ENCODE data around the gene CACNA1C.

The CACNA1C gene

DNA sequence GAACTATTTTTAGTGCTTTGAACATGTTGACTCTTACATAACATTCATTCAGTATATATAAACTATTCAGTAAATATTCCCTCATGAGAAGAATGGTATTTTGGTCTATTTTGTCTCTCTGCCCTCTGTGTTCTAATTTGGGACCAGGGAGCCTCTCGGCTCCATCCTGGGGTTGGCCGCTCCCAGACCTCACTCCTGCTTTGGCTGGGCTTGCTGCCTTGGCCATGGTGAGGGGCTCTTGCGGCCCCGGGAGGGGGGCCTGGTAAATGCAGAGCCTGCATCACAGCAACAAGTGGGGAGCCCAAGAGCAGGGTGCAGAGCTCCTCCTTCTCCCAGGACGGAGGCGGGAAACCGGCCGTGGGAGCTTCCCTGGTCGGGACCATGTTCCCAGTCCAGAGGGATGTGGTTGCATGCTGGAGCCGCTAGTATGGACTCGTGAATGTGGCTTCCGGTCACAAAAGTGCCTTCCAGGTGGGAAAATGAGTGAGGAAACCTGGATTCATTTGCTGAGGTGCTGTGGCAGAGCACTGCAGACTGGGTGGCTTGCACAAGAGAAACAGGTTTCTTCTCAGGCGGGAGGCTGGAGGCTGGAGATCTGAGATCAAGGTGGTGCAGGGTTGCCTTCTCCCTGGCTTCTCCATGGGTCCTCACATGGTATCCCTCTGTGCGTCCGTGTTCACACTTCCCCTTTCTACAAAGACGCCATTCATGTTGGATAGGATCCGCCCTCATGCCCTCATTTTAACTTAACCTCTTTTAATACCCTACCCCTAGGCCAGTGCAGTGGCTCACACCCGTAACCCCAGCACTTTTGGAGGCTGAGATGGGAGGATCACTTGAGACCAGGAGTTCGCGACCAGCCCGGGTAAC lies 250.2 kb downstream of the CACNA1C start:
- peaks cover 0 to 5% of the 10 kb centered on the region in 2 donors for H3K4me1 ChIP-seq (ENCODE audit: control insufficient read depth in 1 of 2, insufficient read depth in 2 of 2, low read length in 2 of 2)
- H3K4me3 ChIP-seq (ENCODE audit: low read depth in 1 of 2, low read length in 2 of 2), result no peak overlapping the region
- no peaks in the 10 kb centered on the region for H3K27me3 ChIP-seq (ENCODE audit: control insufficient read depth in 1 of 2, insufficient read depth in 2 of 2, low read length in 2 of 2)
- no peaks in the 10 kb centered on the region for H3K9me3 ChIP-seq (ENCODE audit: control insufficient read depth in 1 of 2, low read length in 2 of 2)
- H3K36me3 ChIP-seq (ENCODE audit: control insufficient read depth in 1 of 2, insufficient read depth in 2 of 2, low read length in 2 of 2), result no peaks in the 10 kb centered on the region
- H3K9ac ChIP-seq (ENCODE audit: low read depth in 1 of 2, low read length in 2 of 2), result no peak overlapping the region
- no peak overlapping the region for H3K27ac ChIP-seq (ENCODE audit: low read depth, low read length)

DNA sequence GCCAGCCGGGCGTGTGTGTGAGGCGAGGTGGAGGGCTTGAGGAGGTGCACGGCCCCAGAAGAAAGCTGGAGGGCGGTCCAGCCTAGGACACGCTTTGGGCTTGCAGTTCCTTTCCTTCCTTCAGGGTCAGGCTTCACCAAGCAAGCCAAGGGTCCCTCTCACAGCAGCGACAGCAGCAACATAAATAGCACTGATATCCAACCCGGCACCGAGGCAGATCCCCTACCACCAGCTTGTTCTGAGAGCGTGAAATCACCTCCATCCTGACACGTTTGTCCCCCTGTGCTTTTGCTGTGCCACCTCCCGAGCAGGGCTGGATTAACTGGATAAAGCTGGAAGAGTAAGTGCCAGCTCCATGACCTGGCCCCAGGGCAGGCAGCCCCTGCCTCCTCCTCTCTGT lies 251.4 kb downstream of the CACNA1C start:
- no peaks in the 10 kb centered on the region for H3K27me3 ChIP-seq (ENCODE audit: control insufficient read depth in 1 of 2, insufficient read depth in 2 of 2, low read length in 2 of 2)
- no peak overlapping the region for H3K27ac ChIP-seq (ENCODE audit: low read depth, low read length)
- H3K4me1 ChIP-seq (ENCODE audit: control insufficient read depth in 1 of 2, insufficient read depth in 2 of 2, low read length in 2 of 2), result peaks cover 0 to 5% of the 10 kb centered on the region in 2 donors
- no peak overlapping the region for H3K9ac ChIP-seq (ENCODE audit: low read depth in 1 of 2, low read length in 2 of 2)
- H3K36me3 ChIP-seq (ENCODE audit: control insufficient read depth in 1 of 2, insufficient read depth in 2 of 2, low read length in 2 of 2), result no peaks in the 10 kb centered on the region
- H3K9me3 ChIP-seq (ENCODE audit: control insufficient read depth in 1 of 2, low read length in 2 of 2), result no peaks in the 10 kb centered on the region
- H3K4me3 ChIP-seq (ENCODE audit: low read depth in 1 of 2, low read length in 2 of 2), result no peak overlapping the region

DNA sequence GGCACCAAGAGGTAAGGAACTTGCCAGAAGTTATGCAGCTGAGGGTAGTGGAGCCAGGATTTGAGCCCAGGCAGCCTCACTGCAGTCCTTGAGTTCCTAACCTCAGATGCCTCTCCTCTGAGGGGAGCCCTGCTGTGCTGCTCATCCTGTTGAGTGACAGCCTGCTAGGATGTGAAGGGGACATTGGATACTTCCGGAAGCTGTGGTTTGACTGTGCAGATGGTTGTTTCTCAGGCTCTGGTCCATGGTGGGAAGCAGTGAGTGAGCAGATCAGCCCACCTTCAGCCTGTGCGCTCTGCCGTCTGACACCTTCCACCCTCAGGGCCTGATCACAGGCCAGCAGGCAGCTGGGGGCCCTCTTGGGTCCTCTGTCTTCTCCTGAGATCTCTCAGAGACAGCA lies 253.2 kb downstream of the CACNA1C start:
- H3K9me3 ChIP-seq (ENCODE audit: control insufficient read depth in 1 of 2, low read length in 2 of 2), result no peaks in the 10 kb centered on the region
- H3K4me1 ChIP-seq (ENCODE audit: control insufficient read depth in 1 of 2, insufficient read depth in 2 of 2, low read length in 2 of 2), result peaks cover 0 to 5% of the 10 kb centered on the region in 2 donors
- no peak overlapping the region for H3K9ac ChIP-seq (ENCODE audit: low read depth in 1 of 2, low read length in 2 of 2)
- H3K27me3 ChIP-seq (ENCODE audit: control insufficient read depth in 1 of 2, insufficient read depth in 2 of 2, low read length in 2 of 2), result no peaks in the 10 kb centered on the region
- no peaks in the 10 kb centered on the region for H3K36me3 ChIP-seq (ENCODE audit: control insufficient read depth in 1 of 2, insufficient read depth in 2 of 2, low read length in 2 of 2)
- no peak overlapping the region for H3K27ac ChIP-seq (ENCODE audit: low read depth, low read length)
- H3K4me3 ChIP-seq (ENCODE audit: low read depth in 1 of 2, low read length in 2 of 2), result no peak overlapping the region

DNA sequence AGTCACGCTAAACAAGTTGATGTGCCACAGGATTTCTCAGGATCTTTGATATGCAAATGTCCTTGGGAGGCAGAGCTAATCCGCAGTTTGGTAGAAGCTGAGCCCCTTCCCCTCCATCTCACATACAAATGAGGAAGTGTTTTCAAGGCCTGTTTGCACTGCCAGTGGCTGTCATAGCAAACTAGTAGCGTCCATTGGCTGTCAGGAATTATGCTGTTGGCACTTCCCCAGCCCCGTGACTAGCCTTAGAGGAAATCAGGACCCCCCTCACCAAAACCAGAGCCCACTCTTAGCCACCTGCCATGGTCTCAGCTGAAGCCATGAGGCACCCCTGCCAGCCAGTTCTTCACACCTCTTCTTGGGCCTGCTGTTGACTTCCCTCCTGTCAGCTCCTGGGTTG lies 253.9 kb downstream of the CACNA1C start:
- no peak overlapping the region for H3K27ac ChIP-seq (ENCODE audit: low read depth, low read length)

DNA sequence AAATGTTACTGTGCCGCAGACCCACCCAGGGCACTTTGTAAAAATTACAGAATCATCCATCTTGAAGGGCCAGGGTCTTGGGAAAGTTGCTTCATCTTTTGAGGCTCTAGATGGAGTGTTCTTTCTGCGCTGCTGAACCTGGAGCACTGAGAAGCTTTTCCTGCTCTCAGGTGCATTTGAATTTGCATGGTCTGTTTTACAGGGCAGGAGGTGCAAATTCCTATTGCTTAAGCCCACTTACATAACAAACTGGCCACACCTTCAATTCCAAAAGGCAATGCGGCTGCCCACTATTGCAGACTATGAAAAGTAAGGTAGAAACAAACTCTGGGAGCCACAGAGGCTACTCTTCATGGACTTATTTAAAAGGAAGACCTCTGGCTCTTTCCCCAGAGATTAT lies 254.8 kb downstream of the CACNA1C start:
- no peak overlapping the region for H3K9ac ChIP-seq (ENCODE audit: low read depth in 1 of 2, low read length in 2 of 2)

More for the DNA sequence above, 253.9 kb downstream of the CACNA1C start:
- Histone ChIP-seq H3K9me3 (ENCODE audit: control insufficient read depth in 1 of 2, low read length in 2 of 2) (no peaks in the 10 kb centered on the region), H3K4me1 (ENCODE audit: control insufficient read depth in 1 of 2, insufficient read depth in 2 of 2, low read length in 2 of 2) (peaks cover 0 to 5% of the 10 kb centered on the region in 2 donors), H3K9ac (ENCODE audit: low read depth in 1 of 2, low read length in 2 of 2) (no peak overlapping the region), H3K36me3 (ENCODE audit: control insufficient read depth in 1 of 2, insufficient read depth in 2 of 2, low read length in 2 of 2) (no peaks in the 10 kb centered on the region), H3K27me3 (ENCODE audit: control insufficient read depth in 1 of 2, insufficient read depth in 2 of 2, low read length in 2 of 2) (no peaks in the 10 kb centered on the region), H3K4me3 (ENCODE audit: low read depth in 1 of 2, low read length in 2 of 2) (no peak overlapping the region)

DNA sequence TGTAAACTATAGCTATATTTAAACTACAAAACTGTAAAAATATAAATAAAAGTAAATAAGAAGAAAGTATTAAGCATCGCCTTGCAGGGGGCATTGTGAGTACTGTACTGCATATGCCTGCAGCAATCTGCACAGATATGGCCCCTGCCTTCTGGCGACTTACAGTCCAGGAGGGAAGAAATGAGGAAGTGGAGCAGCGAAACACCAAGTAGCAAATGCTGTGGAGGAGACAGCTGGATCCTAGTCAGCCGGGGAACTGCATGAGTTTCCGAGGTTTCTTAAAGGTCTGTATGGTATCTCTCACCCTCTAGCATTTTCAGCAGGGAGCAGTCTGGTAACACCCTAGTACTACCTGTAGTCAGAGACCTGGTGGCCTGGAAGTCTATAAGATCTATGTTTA lies 256.9 kb downstream of the CACNA1C start:
- H3K9me3 ChIP-seq (ENCODE audit: control insufficient read depth in 1 of 2, low read length in 2 of 2), result no peaks in the 10 kb centered on the region
- no peak overlapping the region for H3K27ac ChIP-seq (ENCODE audit: low read depth, low read length)
- H3K4me3 ChIP-seq (ENCODE audit: low read depth in 1 of 2, low read length in 2 of 2), result no peak overlapping the region
- H3K36me3 ChIP-seq (ENCODE audit: control insufficient read depth in 1 of 2, insufficient read depth in 2 of 2, low read length in 2 of 2), result no peaks in the 10 kb centered on the region
- no peak overlapping the region for H3K9ac ChIP-seq (ENCODE audit: low read depth in 1 of 2, low read length in 2 of 2)
- H3K4me1 ChIP-seq (ENCODE audit: control insufficient read depth in 1 of 2, insufficient read depth in 2 of 2, low read length in 2 of 2), result no peaks in the 10 kb centered on the region
- no peaks in the 10 kb centered on the region for H3K27me3 ChIP-seq (ENCODE audit: control insufficient read depth in 1 of 2, insufficient read depth in 2 of 2, low read length in 2 of 2)

More for the DNA sequence above, 254.8 kb downstream of the CACNA1C start:
- H3K27ac ChIP-seq (ENCODE audit: low read depth, low read length), result no peak overlapping the region
- no peaks in the 10 kb centered on the region for H3K9me3 ChIP-seq (ENCODE audit: control insufficient read depth in 1 of 2, low read length in 2 of 2)
- H3K4me3 ChIP-seq (ENCODE audit: low read depth in 1 of 2, low read length in 2 of 2), result no peak overlapping the region
- no peaks in the 10 kb centered on the region for H3K27me3 ChIP-seq (ENCODE audit: control insufficient read depth in 1 of 2, insufficient read depth in 2 of 2, low read length in 2 of 2)
- H3K4me1 ChIP-seq (ENCODE audit: control insufficient read depth in 1 of 2, insufficient read depth in 2 of 2, low read length in 2 of 2), result no peaks in the 10 kb centered on the region
- no peaks in the 10 kb centered on the region for H3K36me3 ChIP-seq (ENCODE audit: control insufficient read depth in 1 of 2, insufficient read depth in 2 of 2, low read length in 2 of 2)

DNA sequence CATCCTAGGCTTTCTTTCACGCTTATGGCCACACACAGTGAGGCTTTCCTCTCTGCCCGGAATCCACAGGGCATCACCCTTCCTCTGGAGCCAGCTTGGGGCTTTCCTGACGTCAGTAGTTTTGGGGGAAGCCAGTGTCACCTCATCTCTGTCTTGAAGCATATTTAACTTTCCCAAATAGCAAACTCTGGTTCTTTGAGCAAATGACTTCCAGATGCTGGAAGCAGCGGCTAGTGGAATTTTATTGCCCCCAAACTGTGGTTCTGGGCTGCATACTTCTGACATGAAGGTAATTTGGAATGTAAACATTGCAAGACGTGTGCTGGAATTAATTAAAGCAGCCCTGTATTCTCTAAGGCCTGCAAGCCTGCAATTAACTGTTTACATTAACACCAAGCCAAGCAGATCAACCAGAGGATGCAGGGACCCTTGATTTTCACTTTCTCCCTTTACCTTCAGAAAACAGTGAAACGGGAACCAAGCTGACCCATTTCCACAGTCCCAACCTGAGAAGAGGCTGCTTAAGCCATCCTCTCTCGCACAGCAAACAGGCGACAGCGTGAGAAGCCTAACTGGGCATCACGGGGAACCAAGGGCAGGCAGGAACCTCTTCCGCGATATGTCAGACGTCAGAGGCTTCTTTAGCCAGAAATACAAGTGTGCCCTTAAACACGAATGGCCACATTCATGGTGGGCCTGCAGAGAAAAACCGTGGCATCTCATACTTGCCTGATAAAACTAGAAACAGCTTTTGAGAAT lies 258.4 kb downstream of the CACNA1C start:
- no peaks in the 10 kb centered on the region for H3K27me3 ChIP-seq (ENCODE audit: control insufficient read depth in 1 of 2, insufficient read depth in 2 of 2, low read length in 2 of 2)
- no peaks in the 10 kb centered on the region for H3K4me1 ChIP-seq (ENCODE audit: control insufficient read depth in 1 of 2, insufficient read depth in 2 of 2, low read length in 2 of 2)
- H3K9ac ChIP-seq (ENCODE audit: low read depth in 1 of 2, low read length in 2 of 2), result no peak overlapping the region
- no peaks in the 10 kb centered on the region for H3K9me3 ChIP-seq (ENCODE audit: control insufficient read depth in 1 of 2, low read length in 2 of 2)
- no peaks in the 10 kb centered on the region for H3K36me3 ChIP-seq (ENCODE audit: control insufficient read depth in 1 of 2, insufficient read depth in 2 of 2, low read length in 2 of 2)
- no peak overlapping the region for H3K27ac ChIP-seq (ENCODE audit: low read depth, low read length)
- no peak overlapping the region for H3K4me3 ChIP-seq (ENCODE audit: low read depth in 1 of 2, low read length in 2 of 2)

DNA sequence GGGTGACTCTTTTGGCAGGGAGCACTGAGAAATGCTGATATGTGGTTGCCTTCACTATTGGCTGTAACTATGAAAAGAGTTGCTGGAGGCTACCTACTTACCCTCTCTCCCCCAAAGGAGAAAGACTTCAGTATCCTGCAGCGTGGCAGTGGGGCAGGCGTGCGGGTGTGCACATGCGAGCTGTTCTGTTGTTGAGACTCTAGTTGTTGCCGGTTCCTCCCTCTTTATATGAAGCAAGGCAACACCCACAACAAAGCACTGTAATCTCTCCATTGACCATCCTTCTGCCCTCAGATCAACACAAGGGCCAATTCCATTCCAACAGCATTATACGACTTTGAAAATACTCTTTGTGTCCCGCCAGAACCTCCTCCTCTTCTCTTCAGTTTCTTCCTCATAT lies 259.4 kb downstream of the CACNA1C start:
- H3K4me1 ChIP-seq (ENCODE audit: control insufficient read depth in 1 of 2, insufficient read depth in 2 of 2, low read length in 2 of 2), result no peaks in the 10 kb centered on the region
- H3K4me3 ChIP-seq (ENCODE audit: low read depth in 1 of 2, low read length in 2 of 2), result no peak overlapping the region
- no peaks in the 10 kb centered on the region for H3K27me3 ChIP-seq (ENCODE audit: control insufficient read depth in 1 of 2, insufficient read depth in 2 of 2, low read length in 2 of 2)
- no peaks in the 10 kb centered on the region for H3K9me3 ChIP-seq (ENCODE audit: control insufficient read depth in 1 of 2, low read length in 2 of 2)
- H3K27ac ChIP-seq (ENCODE audit: low read depth, low read length), result no peak overlapping the region
- no peak overlapping the region for H3K9ac ChIP-seq (ENCODE audit: low read depth in 1 of 2, low read length in 2 of 2)
- H3K36me3 ChIP-seq (ENCODE audit: control insufficient read depth in 1 of 2, insufficient read depth in 2 of 2, low read length in 2 of 2), result no peaks in the 10 kb centered on the region

DNA sequence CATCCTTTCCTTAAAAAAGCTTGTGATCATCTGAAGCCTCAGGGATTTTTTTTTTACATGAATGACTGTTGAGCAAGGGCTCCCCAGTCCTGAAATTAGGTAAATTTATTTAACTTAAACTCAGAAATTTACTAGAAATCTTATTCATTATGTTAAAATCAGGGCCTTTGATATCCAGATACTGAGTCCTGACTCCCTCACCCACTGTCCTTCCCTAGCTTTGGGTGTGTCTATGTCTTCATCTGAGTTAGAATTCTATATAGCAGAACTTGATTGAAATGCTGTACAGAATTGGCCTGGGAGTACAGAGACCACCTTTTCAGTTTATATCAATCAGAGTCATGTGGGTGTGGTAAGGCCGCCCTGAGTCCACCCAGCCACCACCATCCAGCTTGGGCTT lies 260.0 kb downstream of the CACNA1C start:
- Histone ChIP-seq H3K9me3 (ENCODE audit: control insufficient read depth in 1 of 2, low read length in 2 of 2) (no peaks in the 10 kb centered on the region), H3K4me3 (ENCODE audit: low read depth in 1 of 2, low read length in 2 of 2) (no peak overlapping the region), H3K4me1 (ENCODE audit: control insufficient read depth in 1 of 2, insufficient read depth in 2 of 2, low read length in 2 of 2) (no peaks in the 10 kb centered on the region), H3K27ac (ENCODE audit: low read depth, low read length) (no peak overlapping the region), H3K36me3 (ENCODE audit: control insufficient read depth in 1 of 2, insufficient read depth in 2 of 2, low read length in 2 of 2) (no peaks in the 10 kb centered on the region), H3K27me3 (ENCODE audit: control insufficient read depth in 1 of 2, insufficient read depth in 2 of 2, low read length in 2 of 2) (no peaks in the 10 kb centered on the region), H3K9ac (ENCODE audit: low read depth in 1 of 2, low read length in 2 of 2) (no peak overlapping the region)

DNA sequence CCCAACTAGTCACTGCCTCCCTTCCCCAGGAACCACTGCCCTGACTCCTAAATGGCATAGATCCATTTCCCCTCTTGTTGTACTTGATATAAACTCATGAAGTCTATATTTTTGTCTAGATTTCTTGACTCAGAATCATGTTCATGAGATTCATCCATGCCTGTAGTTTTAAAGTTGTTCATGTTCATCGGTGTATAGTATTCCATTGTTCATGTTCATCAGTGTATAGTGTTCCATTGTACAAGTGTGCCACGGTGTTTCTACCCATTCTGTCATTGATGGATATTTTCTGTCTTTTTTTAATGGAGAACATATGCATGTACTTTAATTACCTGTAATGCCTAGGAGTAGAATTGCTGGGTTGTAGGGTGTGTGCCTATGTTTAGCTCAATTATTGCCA lies 261.7 kb downstream of the CACNA1C start:
- Histone ChIP-seq H3K27me3 (ENCODE audit: control insufficient read depth in 1 of 2, insufficient read depth in 2 of 2, low read length in 2 of 2) (no peaks in the 10 kb centered on the region), H3K9me3 (ENCODE audit: control insufficient read depth in 1 of 2, low read length in 2 of 2) (no peaks in the 10 kb centered on the region), H3K4me3 (ENCODE audit: low read depth in 1 of 2, low read length in 2 of 2) (no peak overlapping the region), H3K4me1 (ENCODE audit: control insufficient read depth in 1 of 2, insufficient read depth in 2 of 2, low read length in 2 of 2) (no peaks in the 10 kb centered on the region), H3K36me3 (ENCODE audit: control insufficient read depth in 1 of 2, insufficient read depth in 2 of 2, low read length in 2 of 2) (no peaks in the 10 kb centered on the region), H3K9ac (ENCODE audit: low read depth in 1 of 2, low read length in 2 of 2) (no peak overlapping the region), H3K27ac (ENCODE audit: low read depth, low read length) (no peak overlapping the region)
